Mesendoderm (in vitro differentiated cells): ENCODE results near the gene SLIT3.
"Not testable (repeated sequence)": the region's sequence is repeated elsewhere in the genome, so short reads cannot be mapped to it uniquely, and the experiment has no call there.

Experiments used
- DNase-seq: peaks from one replicate; pipeline ENCODE4 v3.0.0; 2013
- H2AK5ac ChIP-seq: 2 replicates; pipeline ENCODE4 v1.6.1; 2013; ENCODE audit warnings: low read length, inconsistent platforms
- H2BK120ac ChIP-seq: 2 replicates; pipeline ENCODE4 v1.6.1; 2013; ENCODE audit warnings: low read depth, mild to moderate bottlenecking, low read length, moderate library complexity, mixed read lengths
- H2BK15ac ChIP-seq: replicated peaks from 2 replicates; pipeline ENCODE4 v1.6.1; 2013; ENCODE audit warnings: low read depth, mild to moderate bottlenecking, moderate library complexity
- H2BK5ac ChIP-seq: 2 replicates; pipeline ENCODE4 v1.6.1; 2013; ENCODE audit warnings: low read length, inconsistent platforms
- H3K18ac ChIP-seq: 2 replicates; pipeline ENCODE4 v1.6.1; 2013; ENCODE audit warnings: mild to moderate bottlenecking, low read length, mixed read lengths
- H3K23ac ChIP-seq: one replicate; pipeline ENCODE4 v1.6.1; 2013; ENCODE audit warnings: low read length
- H3K27ac ChIP-seq: 2 replicates; pipeline ENCODE4 v1.5.1; 2013; ENCODE audit warnings: low read depth, mild to moderate bottlenecking, inconsistent platforms, low read length, moderate library complexity
- H3K27me3 ChIP-seq: 2 replicates; pipeline ENCODE4 v1.6.1; 2013; ENCODE audit warnings: low read length, control low read depth, mild to moderate bottlenecking, inconsistent platforms; ENCODE audit not compliant: insufficient read depth, poor library complexity
- H3K36me3 ChIP-seq: 2 replicates; pipeline ENCODE4 v1.6.1; 2013; ENCODE audit warnings: low read length, inconsistent platforms; ENCODE audit not compliant: control insufficient read depth, insufficient read depth
- H3K4ac ChIP-seq: one replicate; pipeline ENCODE4 v1.6.1; 2013; ENCODE audit warnings: low read depth, mild to moderate bottlenecking, low read length, moderate library complexity
- H3K4me1 ChIP-seq: 2 replicates; pipeline ENCODE4 v1.6.1; 2013; ENCODE audit warnings: low read depth, low read length, inconsistent platforms; ENCODE audit not compliant: control insufficient read depth
- H3K4me2 ChIP-seq: 2 replicates; pipeline ENCODE4 v1.6.1; 2013; ENCODE audit warnings: low read length
- H3K4me3 ChIP-seq: 2 replicates; pipeline ENCODE4 v1.5.1; 2013; ENCODE audit warnings: mild to moderate bottlenecking, low read length
- H3K56ac ChIP-seq: one replicate; pipeline ENCODE4 v1.6.1; 2013; ENCODE audit warnings: low read length
- H3K79me1 ChIP-seq: 2 replicates; pipeline ENCODE4 v1.6.1; 2013; ENCODE audit warnings: low read length, inconsistent platforms
- H3K79me2 ChIP-seq: 2 replicates; pipeline ENCODE4 v1.6.1; 2013; ENCODE audit warnings: mild to moderate bottlenecking, low read length; ENCODE audit not compliant: control insufficient read depth, insufficient read depth
- H3K9ac ChIP-seq: 2 replicates; pipeline ENCODE4 v1.6.1; 2013; ENCODE audit warnings: low read length, inconsistent platforms
- H4K5ac ChIP-seq: one replicate; pipeline ENCODE4 v1.6.1; 2013; ENCODE audit warnings: low read length
- H4K8ac ChIP-seq: one replicate; pipeline ENCODE4 v1.6.1; 2013; ENCODE audit warnings: low read depth, mild to moderate bottlenecking, control low read depth, low read length, moderate library complexity
- WGBS: extraction: QIAGEN DNeasy Blood & Tissue Kit; methylation state at CpG from one replicate; pipeline ENCODE4 v1.1.7; 2013; ENCODE audit warnings: low lambda C conversion rate, missing lambda C conversion rate; ENCODE audit not compliant: insufficient coverage; ENCODE audit errors: extremely low coverage; 5-methylcytosine and 5-hydroxymethylcytosine counted together

Gene SLIT3

DNA sequence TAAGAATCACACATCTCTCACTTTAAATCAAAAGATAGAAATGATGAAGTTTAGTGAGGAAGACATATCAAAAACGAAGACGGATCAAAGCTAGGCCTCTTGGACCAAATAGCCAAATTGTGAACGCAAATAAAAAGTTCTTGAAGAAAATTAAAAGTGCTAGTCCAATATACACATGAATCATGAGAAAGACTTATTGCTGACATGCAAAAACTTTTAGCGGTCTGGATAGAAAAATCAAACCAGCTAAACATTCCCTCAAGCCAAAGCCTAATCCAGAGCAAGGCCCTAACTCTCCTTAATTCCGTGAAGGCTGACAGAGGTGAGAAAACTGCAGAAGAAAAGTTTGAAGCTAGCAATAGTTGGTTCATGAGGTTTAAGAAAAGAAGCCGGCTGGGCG is 557.3 kb downstream of the SLIT3 start:
- Histone ChIP-seq H3K18ac (no peak overlapping the region), H2BK5ac (no peak overlapping the region), H4K5ac (no peak overlapping the region), H3K4me3 (no peak overlapping the region), H2AK5ac (no peak overlapping the region), H3K27ac (no peak overlapping the region), H3K27me3 (no peaks in the 10 kb centered on the region), H3K36me3 (no peaks in the 10 kb centered on the region), H3K23ac (no peak overlapping the region), H3K79me1 (no peaks in the 10 kb centered on the region), H2BK120ac (no peak overlapping the region), H3K56ac (no peak overlapping the region), H3K9ac (no peak overlapping the region), H4K8ac (no peak overlapping the region), H3K79me2 (no peaks in the 10 kb centered on the region), H3K4me1 (no peaks in the 10 kb centered on the region), H3K4ac (no peak overlapping the region), H2BK15ac (no peak overlapping the region), H3K4me2 (no peak overlapping the region)
- no CpG with 5 or more reads among the region's 7 CpGs for WGBS
- no peak for DNase-seq

DNA sequence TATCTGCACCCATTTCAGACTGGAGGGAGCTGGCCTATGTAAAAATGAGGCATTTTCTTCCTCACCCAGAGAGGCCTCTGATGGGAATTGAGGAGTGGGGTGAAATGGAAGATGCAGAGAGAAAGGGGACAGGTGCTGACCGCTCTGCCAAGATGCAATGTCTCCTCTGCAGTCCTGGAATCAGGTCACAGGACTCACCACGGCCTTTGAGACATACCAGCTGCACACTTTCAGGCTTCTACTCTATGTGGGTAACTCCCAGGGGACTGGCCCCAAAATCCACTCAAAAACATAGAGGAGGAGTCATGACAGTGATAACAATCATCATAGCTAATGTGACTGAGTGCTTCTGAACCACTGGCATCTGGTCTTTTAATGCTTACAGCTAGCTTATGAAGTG is 558.6 kb downstream of the SLIT3 start:
- not testable (repeated sequence) for H3K9ac ChIP-seq, H3K79me2 ChIP-seq, H4K5ac ChIP-seq, H3K27ac ChIP-seq, H2AK5ac ChIP-seq, H3K18ac ChIP-seq, H2BK5ac ChIP-seq, H2BK120ac ChIP-seq, H3K4me3 ChIP-seq, DNase-seq, H4K8ac ChIP-seq, H3K79me1 ChIP-seq, H2BK15ac ChIP-seq, H3K4me1 ChIP-seq, H3K36me3 ChIP-seq, H3K23ac ChIP-seq, H3K56ac ChIP-seq, H3K27me3 ChIP-seq, H3K4me2 ChIP-seq, H3K4ac ChIP-seq
- no CpG with 5 or more reads among the region's 2 CpGs for WGBS

DNA sequence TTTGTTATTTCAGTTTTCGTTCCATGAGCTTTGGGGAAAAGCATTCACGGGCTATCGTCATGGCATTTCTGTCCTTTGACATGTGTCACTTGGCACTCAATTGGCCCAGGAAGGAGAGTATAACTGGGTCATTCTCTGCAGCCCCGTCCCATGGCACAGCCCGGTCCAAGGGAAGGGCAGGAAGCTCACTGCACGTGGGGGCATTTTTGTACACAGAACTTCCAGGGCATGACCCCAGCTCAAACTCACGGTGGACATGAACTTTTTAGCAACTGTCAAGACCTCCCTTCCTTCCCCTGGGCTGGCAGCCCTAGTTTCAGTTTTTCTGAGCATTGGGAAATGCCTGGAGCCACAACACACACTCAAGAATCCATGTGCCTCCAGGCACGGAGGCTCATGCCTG is 560.1 kb downstream of the SLIT3 start:
- no peaks in the 10 kb centered on the region for H3K27me3 ChIP-seq
- no peak overlapping the region for H4K8ac ChIP-seq
- no peak overlapping the region for H3K23ac ChIP-seq
- no peaks in the 10 kb centered on the region for H3K4me1 ChIP-seq
- H2BK5ac ChIP-seq: no peak overlapping the region
- no peak overlapping the region for H2BK120ac ChIP-seq
- H2BK15ac ChIP-seq: no peak overlapping the region
- H3K36me3 ChIP-seq: no peaks in the 10 kb centered on the region
- H3K27ac ChIP-seq: no peak overlapping the region
- no peaks in the 10 kb centered on the region for H3K79me1 ChIP-seq
- no peak overlapping the region for H3K18ac ChIP-seq
- no peak overlapping the region for H3K56ac ChIP-seq
- no peaks in the 10 kb centered on the region for H3K79me2 ChIP-seq
- WGBS: no CpG with 5 or more reads among the region's 8 CpGs
- no peak overlapping the region for H3K9ac ChIP-seq
- no peak overlapping the region for H3K4me3 ChIP-seq
- no peak overlapping the region for H4K5ac ChIP-seq
- H3K4me2 ChIP-seq: no peak overlapping the region
- no peak overlapping the region for H3K4ac ChIP-seq
- DNase-seq: no peak
- no peak overlapping the region for H2AK5ac ChIP-seq

DNA sequence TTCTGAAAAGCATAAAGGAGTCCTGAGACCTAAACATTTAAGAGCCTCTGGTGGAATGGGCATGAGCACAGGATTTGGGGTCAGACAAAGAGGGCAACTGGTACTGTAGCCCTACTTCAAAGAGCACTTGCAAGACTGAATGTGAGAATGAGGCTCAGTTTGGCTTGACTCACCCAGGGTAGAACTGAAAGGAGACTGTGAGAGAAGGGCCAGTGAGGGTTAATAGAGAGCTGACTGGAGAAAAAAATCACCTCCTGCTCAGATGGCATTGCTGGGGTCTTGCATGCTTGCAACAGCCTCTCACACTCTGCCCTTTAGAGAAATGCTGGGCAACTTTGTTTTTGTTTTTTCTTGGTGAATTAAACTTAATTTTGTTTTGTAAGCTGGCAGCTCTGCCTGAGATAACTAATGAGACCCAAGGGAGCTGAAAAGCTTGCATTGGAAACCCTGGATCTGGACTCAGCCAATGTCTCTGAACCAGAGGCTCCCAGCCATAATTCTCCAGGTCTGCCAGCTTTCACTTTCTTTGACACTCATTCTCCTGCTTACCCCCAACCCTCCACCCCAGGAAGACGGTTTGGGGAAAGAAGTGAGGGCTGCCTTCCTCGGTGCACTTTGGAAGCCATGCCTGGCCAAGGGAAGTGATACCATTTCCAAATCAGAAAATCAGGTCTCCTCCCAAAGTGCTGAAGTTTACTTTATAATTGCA is 560.7 kb downstream of the SLIT3 start:
- H3K4me3 ChIP-seq: no peak overlapping the region
- no peak overlapping the region for H4K8ac ChIP-seq
- H3K23ac ChIP-seq: no peak overlapping the region
- no peaks in the 10 kb centered on the region for H3K27me3 ChIP-seq
- H3K18ac ChIP-seq: no peak overlapping the region
- no peak overlapping the region for H3K4me2 ChIP-seq
- no peak overlapping the region for H2AK5ac ChIP-seq
- no CpG with 5 or more reads among the region's 2 CpGs for WGBS
- DNase-seq: no peak
- no peaks in the 10 kb centered on the region for H3K4me1 ChIP-seq
- no peak overlapping the region for H2BK5ac ChIP-seq
- no peaks in the 10 kb centered on the region for H3K79me2 ChIP-seq
- H3K27ac ChIP-seq: no peak overlapping the region
- H3K56ac ChIP-seq: no peak overlapping the region
- no peaks in the 10 kb centered on the region for H3K79me1 ChIP-seq
- no peak overlapping the region for H2BK120ac ChIP-seq
- no peak overlapping the region for H3K9ac ChIP-seq
- H3K4ac ChIP-seq: no peak overlapping the region
- no peaks in the 10 kb centered on the region for H3K36me3 ChIP-seq
- no peak overlapping the region for H4K5ac ChIP-seq
- no peak overlapping the region for H2BK15ac ChIP-seq

DNA sequence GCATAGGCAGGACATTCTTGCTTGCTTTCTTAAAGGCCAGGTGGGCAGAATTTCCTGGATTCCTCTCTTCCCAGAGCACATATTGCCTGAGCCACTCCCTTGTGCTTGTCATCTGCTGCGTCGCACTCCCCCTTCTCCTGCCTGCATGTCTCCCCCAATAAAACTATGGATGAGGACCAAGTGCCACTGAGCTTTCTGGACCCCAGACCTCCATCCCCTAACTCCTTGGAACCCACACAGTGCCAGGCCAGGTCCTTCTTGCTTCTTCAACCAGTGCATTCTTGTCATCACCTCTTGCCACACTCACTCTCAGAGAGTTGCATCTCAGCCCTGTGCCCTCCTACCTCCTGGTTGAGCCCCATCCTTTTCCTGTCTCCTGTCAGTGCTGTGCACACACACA is 563.9 kb downstream of the SLIT3 start:
- WGBS: no CpG with 5 or more reads among the region's 2 CpGs
- no peak overlapping the region for H3K18ac ChIP-seq
- no peaks in the 10 kb centered on the region for H3K27me3 ChIP-seq
- no peak overlapping the region for H2BK15ac ChIP-seq
- no peak overlapping the region for H4K8ac ChIP-seq
- no peak for DNase-seq
- no peak overlapping the region for H3K4me3 ChIP-seq
- no peak overlapping the region for H3K4me2 ChIP-seq
- no peak overlapping the region for H2BK120ac ChIP-seq
- no peak overlapping the region for H3K56ac ChIP-seq
- H2BK5ac ChIP-seq: no peak overlapping the region
- no peak overlapping the region for H3K23ac ChIP-seq
- no peaks in the 10 kb centered on the region for H3K4me1 ChIP-seq
- H3K79me1 ChIP-seq: no peaks in the 10 kb centered on the region
- H4K5ac ChIP-seq: no peak overlapping the region
- no peak overlapping the region for H3K4ac ChIP-seq
- H3K27ac ChIP-seq: no peak overlapping the region
- H2AK5ac ChIP-seq: no peak overlapping the region
- no peaks in the 10 kb centered on the region for H3K36me3 ChIP-seq
- no peaks in the 10 kb centered on the region for H3K79me2 ChIP-seq
- H3K9ac ChIP-seq: no peak overlapping the region

DNA sequence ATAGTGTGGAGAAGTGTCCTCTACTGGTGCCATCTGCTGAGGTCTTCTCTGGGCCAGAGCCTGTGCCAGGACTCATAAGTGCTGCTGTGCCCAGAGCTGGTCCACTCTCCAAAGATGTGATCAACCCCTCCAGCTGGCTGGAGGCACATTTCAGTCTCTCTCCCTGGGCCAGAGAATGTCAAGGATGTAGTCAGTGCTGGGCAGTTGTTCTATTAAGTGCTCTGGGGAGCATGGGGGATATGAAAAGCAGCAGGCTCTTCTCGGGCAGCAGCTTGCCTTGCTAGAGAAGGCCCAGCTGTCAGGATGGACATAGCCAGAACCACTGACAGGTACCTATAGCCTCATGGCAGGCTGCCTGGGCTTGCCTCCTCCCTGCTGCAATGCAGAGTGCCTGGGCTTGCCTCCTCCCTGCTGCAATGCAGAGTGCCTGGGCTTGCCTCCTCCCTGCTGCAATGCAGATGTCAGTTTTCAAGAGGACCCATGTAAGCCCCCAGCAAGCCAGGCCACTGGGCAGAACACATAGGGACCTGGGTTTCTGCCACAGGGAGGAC is 564.6 kb downstream of the SLIT3 start:
- no peak overlapping the region for H3K4me3 ChIP-seq
- no peaks in the 10 kb centered on the region for H3K79me2 ChIP-seq

More for the DNA sequence above, 564.6 kb downstream of the SLIT3 start:
- Histone ChIP-seq H3K27ac (no peak overlapping the region), H3K27me3 (no peaks in the 10 kb centered on the region), H3K4me1 (no peaks in the 10 kb centered on the region), H3K79me1 (no peaks in the 10 kb centered on the region), H3K23ac (no peak overlapping the region), H3K4me2 (no peak overlapping the region), H3K18ac (no peak overlapping the region), H4K5ac (no peak overlapping the region), H2BK120ac (no peak overlapping the region), H2AK5ac (no peak overlapping the region), H3K56ac (no peak overlapping the region), H2BK15ac (no peak overlapping the region), H3K36me3 (no peaks in the 10 kb centered on the region), H4K8ac (no peak overlapping the region), H3K9ac (no peak overlapping the region), H2BK5ac (no peak overlapping the region), H3K4ac (no peak overlapping the region)
- WGBS: no CpG with 5 or more reads among the region's 1 CpG
- no peak for DNase-seq
